SK-N-SH (cell line): ENCODE measurements around the gene LRCH3.

Experiments
- EP300 ChIP-seq, 2 experiments: IDR thresholded peaks; 2 replicates each; pipeline versions ENCODE4 v1.4.0 to v1.6.1; 2012; ENCODE audit warnings: borderline replicate concordance in 1 of 2, low read depth in 1 of 2, low read length in 1 of 2
- FOXM1 ChIP-seq: IDR thresholded peaks from 2 replicates; pipeline ENCODE4 v1.4.0; 2012; ENCODE audit warnings: low read depth, mild to moderate bottlenecking
- SMC3 ChIP-seq: IDR thresholded peaks from 2 replicates; pipeline ENCODE4 v1.6.1; 2012; ENCODE audit warnings: low read depth, low read length, improper control_type of control experiment

DNA sequence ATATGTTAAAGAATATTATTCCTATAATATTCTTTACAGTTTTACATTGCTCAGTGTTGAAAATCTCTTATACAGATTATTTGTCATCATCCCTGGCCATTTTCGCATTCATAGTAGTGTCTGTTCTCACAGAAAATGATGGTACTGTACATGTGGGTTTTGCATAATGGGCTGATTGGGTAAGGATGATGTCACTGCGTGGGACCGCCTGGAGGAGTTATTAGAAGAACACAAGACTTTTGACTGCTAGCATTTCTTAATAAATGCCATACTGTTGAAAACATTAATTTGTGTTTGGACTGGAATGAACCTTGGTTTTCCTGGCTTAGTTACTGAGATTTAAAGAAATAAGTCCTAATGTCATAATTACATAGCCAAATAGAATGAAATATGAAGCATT lies 20.3 kb downstream of the LRCH3 start:
- TF ChIP-seq FOXM1: no peak
- no peak for TF ChIP-seq EP300 (IDR thresholded peaks at IDR 0.05; ENCODE audit: borderline replicate concordance in 1 of 2, low read depth in 1 of 2, low read length in 1 of 2)
- TF ChIP-seq SMC3: no peak
